B cell (primary cell): Measurements from ENCODE around the gene CELA3A. TPM values are rescaled to one million over a fixed set of nuclear protein-coding genes. Genes with fewer than 3 reads are reported as not detected.

Experiments
- ATAC-seq: fragments of 200-7000 bp; cut with Tn5 transposase; one replicate; pipeline ENCODE4 v1.10.0; 2021; ENCODE audit warnings: low read depth, mild to moderate bottlenecking, moderate number of reproducible peaks, moderate library complexity
- CTCF ChIA-PET: fragments of 350-600 bp; sonication (Branson Sonifier 250); formaldehyde crosslinking; loops from one replicate; lab custom pipeline; 2021; ENCODE audit warnings: antibody characterized with exemption, inconsistent platforms; lab: Charles Lee
- POLR2A ChIA-PET: fragments of 350-600 bp; sonication (Branson Sonifier 250); formaldehyde crosslinking; loops from one replicate; lab custom pipeline; 2021; ENCODE audit warnings: antibody characterized with exemption; lab: Charles Lee
- DNase-seq: peaks from one replicate; pipeline ENCODE4 v3.0.0; 2013
- H2AFZ ChIP-seq: 2 replicates; pipeline ENCODE4 v1.6.1; 2012; ENCODE audit warnings: mild to moderate bottlenecking, low read depth, low read length; ENCODE audit not compliant: insufficient read depth, poor library complexity, severe bottlenecking
- H3K27ac ChIP-seq, 2 donors: 1 replicate in 1 of 2; 2 replicates in 1 of 2; pipeline ENCODE4 v1.5.1; 2012 to 2013; ENCODE audit warnings: low read length in 2 of 2, mild to moderate bottlenecking in 2 of 2, moderate library complexity in 1 of 2
- H3K27me3 ChIP-seq, 4 experiments: fragments of 200-600 bp in 1 of 4; sonication (generic) in 1 of 4; replicated peaks in 1 of 4; 1 replicate in 2 of 4; 2 replicates in 2 of 4; pipeline versions ENCODE4 v1.6.1 to v1.7.0; 2013 to 2016; ENCODE audit warnings: low read length in 3 of 4, mild to moderate bottlenecking in 2 of 4, mixed read lengths in 1 of 4, moderate library complexity in 1 of 4; ENCODE audit not compliant: insufficient read depth in 4 of 4, control insufficient read depth in 3 of 4; ENCODE audit errors: control extremely low read depth in 1 of 4
- H3K36me3 ChIP-seq, 2 experiments: replicated peaks in 1 of 2; 1 replicate in 1 of 2; 2 replicates in 1 of 2; pipeline versions ENCODE4 v1.6.1 to v1.7.1; 2013; ENCODE audit warnings: low read length in 1 of 2; ENCODE audit not compliant: insufficient read depth in 2 of 2, control insufficient read depth in 1 of 2; ENCODE audit errors: control extremely low read depth in 1 of 2, extremely low read depth in 1 of 2
- H3K4me1 ChIP-seq, 2 donors: fragments of 200-600 bp in 1 of 2; sonication (generic) in 1 of 2; 1 replicate in 1 of 2; 2 replicates in 1 of 2; pipeline versions ENCODE4 v1.5.1 to v1.6.1; 2013 to 2017; ENCODE audit warnings: low read length in 2 of 2; ENCODE audit not compliant: control insufficient read depth in 2 of 2, insufficient read depth in 2 of 2
- H3K4me2 ChIP-seq: replicated peaks from 2 replicates; pipeline ENCODE3; 2012; ENCODE audit warnings: mild to moderate bottlenecking, low read depth, low read length; ENCODE audit not compliant: poor library complexity, severe bottlenecking
- H3K4me3 ChIP-seq, 5 experiments: fragments of 200-600 bp in 1 of 5; sonication (generic) in 1 of 5; 1 replicate in 3 of 5; 2 replicates in 2 of 5; pipeline versions ENCODE4 v1.5.1 to v1.7.0; 2011 to 2016; ENCODE audit warnings: low read length in 4 of 5, mild to moderate bottlenecking in 4 of 5, low read depth in 2 of 5, control low read depth in 1 of 5, moderate library complexity in 1 of 5; ENCODE audit not compliant: insufficient read depth in 1 of 5; ENCODE audit errors: control extremely low read depth in 1 of 5, extremely low read depth in 1 of 5
- H3K79me2 ChIP-seq: fragments of 200-600 bp; sonication (generic); one replicate; pipeline ENCODE4 v1.6.0; 2016; ENCODE audit warnings: low read length; ENCODE audit not compliant: control insufficient read depth, insufficient read depth
- H3K9ac ChIP-seq: fragments of 200-600 bp; sonication (generic); 2 replicates; pipeline ENCODE4 v1.6.1; 2017; ENCODE audit warnings: mild to moderate bottlenecking, low read length, moderate library complexity
- H3K9me3 ChIP-seq, 3 donors: one replicate each; pipeline versions ENCODE4 v1.6.1 to v1.7.1; 2013; ENCODE audit warnings: low read length in 2 of 3; ENCODE audit not compliant: control insufficient read depth in 2 of 3, insufficient read depth in 1 of 3; ENCODE audit errors: control extremely low read depth in 1 of 3
- H4K20me1 ChIP-seq: 2 replicates; pipeline ENCODE4 v1.6.0; 2012; ENCODE audit warnings: mild to moderate bottlenecking, low read length; ENCODE audit not compliant: insufficient read depth, control insufficient read depth, poor library complexity, severe bottlenecking
- H3K27ac Mint-ChIP-seq: one replicate; pipeline ENCODE4 v1.8.0; 2021; ENCODE audit warnings: mixed read lengths
- H3K27me3 Mint-ChIP-seq: one replicate; pipeline ENCODE4 v1.8.0; 2021; ENCODE audit warnings: mixed read lengths
- H3K4me1 Mint-ChIP-seq: one replicate; pipeline ENCODE4 v1.8.0; 2021; ENCODE audit warnings: mixed read lengths
- H3K4me3 Mint-ChIP-seq: one replicate; pipeline ENCODE4 v1.8.0; 2021; ENCODE audit warnings: mixed read lengths
- H3K9me3 Mint-ChIP-seq: one replicate; pipeline ENCODE4 v1.8.0; 2022; ENCODE audit warnings: mixed read lengths; ENCODE audit not compliant: insufficient read depth
- CTCF ChIP-seq: fragments of 200-600 bp; IDR thresholded peaks from one replicate; pipeline ENCODE4 v1.8.0; 2022; ENCODE audit warnings: antibody characterized with exemption, mild to moderate bottlenecking
- EZH2 ChIP-seq: IDR thresholded peaks from 2 replicates; pipeline ENCODE4 v1.6.1; 2012; ENCODE audit warnings: borderline replicate concordance, low read depth, mild to moderate bottlenecking, moderate library complexity, low read length; ENCODE audit not compliant: insufficient read depth, poor library complexity, severe bottlenecking
- WGBS: methylation state at CpG from one replicate; pipeline ENCODE4 v1.1.5; 2013; ENCODE audit warnings: missing lambda C conversion rate; ENCODE audit not compliant: insufficient coverage; 5-methylcytosine and 5-hydroxymethylcytosine counted together
- intact Hi-C: fragments of 100-400 bp; cut with micrococcal nuclease; formaldehyde crosslinking; loops from one replicate; pipeline ENCODE4 v1.10.0; 2022
- polyA plus RNA-seq: library from polyadenylated mRNA; depleted of rRNA; stranded (reverse); fragments of >200 nt; gene quantifications from 2 replicates; pipeline ENCODE4 v1.2.3, GENCODE V29; 2012
- total RNA-seq, 2 donors: library from RNA; stranded (reverse); fragments of 120-200 nt in 1 of 2; gene quantifications; 1 replicate in 1 of 2; 2 replicates in 1 of 2; pipeline versions ENCODE4 v1.2.3 to v1.2.4, GENCODE V29; 2013 to 2022

Gene CELA3A
- total and polyA plus RNA-seq, 2 donors (not counting 1 experiment from before 2014, with no cell fraction given), result not detected

GRCh38 chr1:21955058-21955457 is 46.4 kb upstream of the CELA3A start:
- ChIA-PET CTCF (no interaction called here), POLR2A (no interaction called here)
- no peak overlapping the region for H2AFZ ChIP-seq
- ATAC-seq, result no peak
- H3K4me1 ChIP-seq, result peaks cover 0 to 6% of the 10 kb centered on the region in 2 donors
- H3K9me3 ChIP-seq, result no peaks in the 10 kb centered on the region
- no peaks in the 10 kb centered on the region for H3K36me3 ChIP-seq
- no peaks in the 10 kb centered on the region for H4K20me1 ChIP-seq
- Mint-ChIP-seq H3K9me3 (no peaks in the 10 kb centered on the region), H3K4me1 (peaks cover 3% of the 10 kb centered on the region), H3K27me3 (peaks cover 17% of the 10 kb centered on the region), H3K4me3 (no peak overlapping the region), H3K27ac (no peak overlapping the region)
- intact Hi-C loops, result no loop called here
- H3K9ac ChIP-seq, result no peak overlapping the region
- H3K27ac ChIP-seq, result no peak overlapping the region
- no peak for TF ChIP-seq EZH2
- no peak for TF ChIP-seq CTCF
- peaks cover 0 to 10% (median 0%) of the 10 kb centered on the region in 4 experiments for H3K27me3 ChIP-seq
- WGBS, result 83% methylated on average over 11 of the region's 16 CpGs
- no peak for DNase-seq
- H3K79me2 ChIP-seq, result no peaks in the 10 kb centered on the region
- no peak overlapping the region for H3K4me2 ChIP-seq
- H3K4me3 ChIP-seq, result no peak overlapping the region

- H3K36me3 ChIP-seq, result no peaks in the 10 kb centered on the region
- TF ChIP-seq EZH2 (no peak), CTCF (no peak)
- ATAC-seq, result no peak
- no peak for DNase-seq
- CTCF ChIA-PET, result no interaction called here
- H3K4me3 Mint-ChIP-seq, result no peak overlapping the region
- peaks cover 18% of the 10 kb centered on the region for H3K27me3 Mint-ChIP-seq
- no peaks in the 10 kb centered on the region for H3K9me3 Mint-ChIP-seq
- POLR2A ChIA-PET, result interaction anchor here (0.5 kb wide), 1 partner anchor 1372 kb away, joined by 9 read pairs; no protein-coding TSS in a partner anchor
- no peaks in the 10 kb centered on the region for H3K79me2 ChIP-seq
- no peaks in the 10 kb centered on the region for H4K20me1 ChIP-seq
- peaks cover 3% of the 10 kb centered on the region for H3K4me1 Mint-ChIP-seq
- no peak overlapping the region for H3K27ac ChIP-seq
- peaks cover 0 to 10% (median 0%) of the 10 kb centered on the region in 4 experiments for H3K27me3 ChIP-seq
- no peak overlapping the region for H3K27ac Mint-ChIP-seq
- intact Hi-C loops, result no loop called here
- H3K9me3 ChIP-seq, result no peaks in the 10 kb centered on the region
- WGBS, result 84% methylated on average over 5 of the region's 9 CpGs
- H3K4me1 ChIP-seq, result peaks cover 0 to 6% of the 10 kb centered on the region in 2 donors
- H3K9ac ChIP-seq, result no peak overlapping the region
- H2AFZ ChIP-seq, result no peak overlapping the region
- no peak overlapping the region for H3K4me2 ChIP-seq
- H3K4me3 ChIP-seq, result no peak overlapping the region
Measured at GRCh38 chr1:21955501-21956281, 45.8 kb upstream of the CELA3A start.
